Measurements from ENCODE around the gene UTY. TPM values are rescaled to one million over a fixed set of nuclear protein-coding genes. Genes with fewer than 3 reads are reported as not detected.

Gene UTY
- total RNA-seq, 1 donor from 2014 or later = not detected

DNA sequence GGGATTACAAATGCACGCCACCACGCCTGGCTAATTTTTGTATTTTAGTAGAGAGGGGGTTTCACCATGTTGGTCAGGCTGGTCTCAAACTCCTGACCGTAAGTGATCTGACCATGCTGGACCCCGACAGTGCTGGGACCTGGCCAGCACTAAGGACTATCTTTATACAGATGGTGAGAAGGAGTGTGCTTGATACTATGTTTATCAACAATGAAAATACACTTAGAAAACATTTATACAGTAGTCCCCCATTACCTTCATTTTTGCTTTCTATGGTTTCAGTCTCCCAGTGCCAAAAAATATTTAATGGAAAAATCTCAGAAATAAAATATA lies 111.4 kb downstream of the UTY start:
- Mint-ChIP-seq H3K4me3 (ENCODE audit: unreplicated experiment) (no peak overlapping the region), H3K4me1 (ENCODE audit: low read depth) (no peaks in the 10 kb centered on the region), H3K27ac (ENCODE audit: unreplicated experiment) (no peak overlapping the region), H3K27me3 (ENCODE audit: low read depth) (no peaks in the 10 kb centered on the region), H3K9me3 (ENCODE audit: low read depth) (no peaks in the 10 kb centered on the region), H3K36me3 (ENCODE audit: low read depth) (no peaks in the 10 kb centered on the region)
- no peak for DNase-seq (ENCODE audit: low spot score)
- TF ChIP-seq, protein P1, sequence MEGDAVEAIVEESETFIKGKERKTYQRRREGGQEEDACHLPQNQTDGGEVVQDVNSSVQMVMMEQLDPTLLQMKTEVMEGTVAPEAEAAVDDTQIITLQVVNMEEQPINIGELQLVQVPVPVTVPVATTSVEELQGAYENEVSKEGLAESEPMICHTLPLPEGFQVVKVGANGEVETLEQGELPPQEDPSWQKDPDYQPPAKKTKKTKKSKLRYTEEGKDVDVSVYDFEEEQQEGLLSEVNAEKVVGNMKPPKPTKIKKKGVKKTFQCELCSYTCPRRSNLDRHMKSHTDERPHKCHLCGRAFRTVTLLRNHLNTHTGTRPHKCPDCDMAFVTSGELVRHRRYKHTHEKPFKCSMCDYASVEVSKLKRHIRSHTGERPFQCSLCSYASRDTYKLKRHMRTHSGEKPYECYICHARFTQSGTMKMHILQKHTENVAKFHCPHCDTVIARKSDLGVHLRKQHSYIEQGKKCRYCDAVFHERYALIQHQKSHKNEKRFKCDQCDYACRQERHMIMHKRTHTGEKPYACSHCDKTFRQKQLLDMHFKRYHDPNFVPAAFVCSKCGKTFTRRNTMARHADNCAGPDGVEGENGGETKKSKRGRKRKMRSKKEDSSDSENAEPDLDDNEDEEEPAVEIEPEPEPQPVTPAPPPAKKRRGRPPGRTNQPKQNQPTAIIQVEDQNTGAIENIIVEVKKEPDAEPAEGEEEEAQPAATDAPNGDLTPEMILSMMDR (IDR thresholded peaks at IDR 0.05) = no peak

DNA sequence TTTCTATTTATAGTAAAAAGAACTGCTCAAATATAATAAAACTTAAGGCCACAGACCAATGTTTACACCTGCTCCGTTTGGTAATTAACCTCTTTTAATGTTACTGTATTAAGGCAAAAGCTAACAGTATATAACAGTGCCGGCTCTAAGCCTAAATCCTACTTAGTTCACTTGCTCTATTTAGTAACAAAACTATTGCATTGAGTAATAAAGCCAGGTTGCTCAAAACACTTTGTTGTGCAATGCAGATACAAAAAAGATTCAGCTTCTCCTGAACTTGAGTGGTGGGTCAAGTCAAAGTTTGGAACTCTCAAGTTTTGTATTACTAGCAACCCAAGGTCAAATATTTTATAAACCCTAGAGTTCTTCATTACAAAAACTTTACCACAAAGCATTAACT lies 116.2 kb downstream of the UTY start:
- no peaks in the 10 kb centered on the region for H3K27me3 Mint-ChIP-seq (ENCODE audit: low read depth)
- H3K4me1 Mint-ChIP-seq (ENCODE audit: low read depth) = no peaks in the 10 kb centered on the region

DNA sequence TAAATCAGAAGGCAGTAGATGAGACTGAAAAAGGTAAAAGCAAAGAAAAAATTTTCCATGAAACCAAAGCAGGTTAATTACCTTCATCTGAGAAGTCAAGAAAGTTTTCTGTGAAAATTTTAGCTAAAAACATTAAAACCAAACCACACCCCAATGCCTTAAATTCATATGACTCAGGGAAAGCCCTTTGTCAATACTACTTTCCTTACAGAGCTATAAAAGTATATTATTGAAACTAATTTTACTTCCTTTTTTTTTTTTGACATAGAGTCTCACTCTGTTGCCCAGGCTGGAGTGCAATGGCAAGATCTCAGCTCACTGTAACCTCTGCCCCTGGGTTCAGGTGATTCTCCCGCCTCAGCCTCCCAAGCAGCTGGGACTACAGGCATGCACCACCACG lies 117.2 kb downstream of the UTY start:
- Mint-ChIP-seq H3K9me3 (ENCODE audit: low read depth) (no peaks in the 10 kb centered on the region), H3K27ac (ENCODE audit: unreplicated experiment) (no peak overlapping the region), H3K36me3 (ENCODE audit: low read depth) (no peaks in the 10 kb centered on the region), H3K4me1 (ENCODE audit: low read depth) (no peaks in the 10 kb centered on the region), H3K27me3 (ENCODE audit: low read depth) (no peaks in the 10 kb centered on the region), H3K4me3 (ENCODE audit: unreplicated experiment) (no peak overlapping the region)
- DNase-seq (ENCODE audit: low spot score) = no peak
- TF ChIP-seq, protein P1 (IDR thresholded peaks at IDR 0.05) = no peak

More for the DNA sequence above, 116.2 kb downstream of the UTY start:
- Mint-ChIP-seq H3K27ac (ENCODE audit: unreplicated experiment) (no peak overlapping the region), H3K36me3 (ENCODE audit: low read depth) (no peaks in the 10 kb centered on the region), H3K4me3 (ENCODE audit: unreplicated experiment) (no peak overlapping the region), H3K9me3 (ENCODE audit: low read depth) (no peaks in the 10 kb centered on the region)
- TF ChIP-seq, protein P1 (IDR thresholded peaks at IDR 0.05) = no peak
- no peak for DNase-seq (ENCODE audit: low spot score)

DNA sequence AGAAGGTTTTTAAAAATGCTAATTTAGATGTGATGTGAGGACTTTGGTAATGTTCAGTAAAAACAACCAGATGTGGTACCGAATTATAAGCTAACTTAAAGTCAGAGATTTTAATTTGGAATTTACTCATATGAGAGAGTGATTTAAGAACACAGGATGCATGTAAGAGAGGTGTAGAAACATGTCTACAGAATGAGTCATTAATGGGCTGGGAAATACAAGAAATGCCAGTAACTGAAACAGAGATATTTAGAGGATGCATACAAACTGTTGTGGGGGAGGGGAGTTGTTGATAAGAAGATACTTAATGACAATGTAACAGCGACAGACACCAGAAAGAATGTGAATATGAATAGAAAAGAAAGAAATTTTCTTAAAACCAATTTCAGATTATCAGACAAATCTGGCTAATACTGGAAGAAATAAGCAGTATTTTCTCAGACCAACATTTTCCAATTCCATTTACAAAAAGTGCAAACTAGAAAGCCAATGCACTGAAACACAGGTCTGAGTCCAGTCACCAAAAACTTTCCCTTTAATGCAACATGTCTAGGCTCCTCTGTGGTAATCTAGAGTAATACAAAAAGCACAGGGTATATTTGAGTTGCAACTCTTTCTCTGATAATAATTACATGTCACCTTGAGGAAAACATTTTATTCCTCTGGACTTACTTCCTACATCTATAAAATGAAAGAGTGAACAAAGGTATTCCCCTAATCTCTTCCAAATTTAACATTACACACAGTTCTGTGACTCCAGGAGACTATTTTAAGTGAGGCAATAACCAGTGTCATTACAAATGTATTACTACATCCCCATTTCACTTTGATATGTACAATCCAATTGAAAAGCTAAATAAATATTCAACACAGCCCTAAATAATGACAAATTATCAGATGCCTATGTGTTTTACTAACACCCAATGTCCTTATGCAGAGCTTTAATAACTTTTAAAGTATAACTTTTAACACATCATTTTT lies 117.9 kb downstream of the UTY start:
- no peaks in the 10 kb centered on the region for H3K4me1 Mint-ChIP-seq (ENCODE audit: low read depth)
- H3K36me3 Mint-ChIP-seq (ENCODE audit: low read depth) = no peaks in the 10 kb centered on the region

DNA sequence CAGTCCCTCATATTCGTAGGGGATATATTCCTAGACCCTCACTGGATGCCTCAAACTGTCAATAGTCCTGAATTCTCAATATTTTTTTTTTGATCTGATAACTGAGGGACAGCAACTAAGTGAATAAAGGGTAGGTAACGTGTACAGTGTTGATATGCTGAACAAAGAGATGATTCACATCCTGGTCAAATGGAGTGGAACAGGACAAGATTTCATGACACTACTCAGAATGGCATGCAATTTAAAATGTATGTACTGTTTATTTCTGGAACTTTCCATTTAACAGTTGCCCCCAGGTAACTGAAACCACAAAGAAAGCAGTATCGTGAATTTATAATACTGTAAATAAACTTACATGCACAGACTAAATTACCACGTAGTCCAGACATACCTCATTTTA lies 128.4 kb downstream of the UTY start:
- TF ChIP-seq, protein P1 (IDR thresholded peaks at IDR 0.05) = no peak
- no peaks in the 10 kb centered on the region for H3K27me3 Mint-ChIP-seq (ENCODE audit: low read depth)
- H3K27ac Mint-ChIP-seq (ENCODE audit: unreplicated experiment) = no peak overlapping the region
- H3K36me3 Mint-ChIP-seq (ENCODE audit: low read depth) = no peaks in the 10 kb centered on the region
- no peak overlapping the region for H3K4me3 Mint-ChIP-seq (ENCODE audit: unreplicated experiment)
- no peaks in the 10 kb centered on the region for H3K4me1 Mint-ChIP-seq (ENCODE audit: low read depth)
- no peaks in the 10 kb centered on the region for H3K9me3 Mint-ChIP-seq (ENCODE audit: low read depth)
- no peak for DNase-seq (ENCODE audit: low spot score)

More for the DNA sequence above, 117.9 kb downstream of the UTY start:
- no peaks in the 10 kb centered on the region for H3K9me3 Mint-ChIP-seq (ENCODE audit: low read depth)
- H3K27me3 Mint-ChIP-seq (ENCODE audit: low read depth) = no peaks in the 10 kb centered on the region
- no peak for DNase-seq (ENCODE audit: low spot score)
- H3K4me3 Mint-ChIP-seq (ENCODE audit: unreplicated experiment) = no peak overlapping the region
- TF ChIP-seq, protein P1 (IDR thresholded peaks at IDR 0.05) = no peak
- H3K27ac Mint-ChIP-seq (ENCODE audit: unreplicated experiment) = no peak overlapping the region

Data from chondrocyte (in vitro differentiated cells).